ENCODE results near the gene GSTA1.
"Not testable (repeated sequence)": the region's sequence is repeated elsewhere in the genome, so short reads cannot be mapped to it uniquely, and the experiment has no call there.

Gene GSTA1

DNA sequence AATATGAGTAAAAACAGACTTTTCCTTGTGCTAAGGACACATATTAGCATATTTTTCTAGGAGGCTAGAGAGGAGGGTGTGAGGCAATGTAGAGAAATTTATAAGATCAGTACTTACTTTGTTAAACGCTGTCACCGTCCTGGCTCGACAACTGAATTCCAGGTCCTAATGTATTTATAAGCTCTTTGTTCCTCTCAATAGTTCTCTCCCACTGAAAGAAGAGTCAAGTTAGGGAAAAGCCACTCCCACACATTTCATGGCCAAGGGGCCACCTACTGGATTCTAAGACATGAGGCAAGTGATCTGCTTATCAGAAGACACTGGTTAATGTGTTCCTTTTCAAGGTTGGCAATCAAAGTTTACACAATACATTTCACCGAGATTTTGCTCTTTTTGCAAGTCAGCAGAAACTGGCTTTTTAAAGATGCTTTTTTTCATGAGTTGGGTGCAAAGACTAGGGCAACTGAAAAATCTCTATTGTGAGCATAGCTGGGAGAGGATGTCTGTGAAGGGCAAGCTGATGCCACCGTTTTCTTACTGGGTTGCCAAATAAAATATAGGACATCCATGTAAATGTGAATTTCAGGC, at the start of gene GSTA1:
Gene GSTA1 (minus strand): TSS at position 149 of the 588 bp plus-strand sequence. CDS start 4,549 bp downstream, outside the sequence.
- DNase-seq (ENCODE audit: extremely low read depth, low read depth); H3K4me3 ChIP-seq (replicated peaks; ENCODE audit: low read depth, low read length): not testable (repeated sequence)

DNA sequence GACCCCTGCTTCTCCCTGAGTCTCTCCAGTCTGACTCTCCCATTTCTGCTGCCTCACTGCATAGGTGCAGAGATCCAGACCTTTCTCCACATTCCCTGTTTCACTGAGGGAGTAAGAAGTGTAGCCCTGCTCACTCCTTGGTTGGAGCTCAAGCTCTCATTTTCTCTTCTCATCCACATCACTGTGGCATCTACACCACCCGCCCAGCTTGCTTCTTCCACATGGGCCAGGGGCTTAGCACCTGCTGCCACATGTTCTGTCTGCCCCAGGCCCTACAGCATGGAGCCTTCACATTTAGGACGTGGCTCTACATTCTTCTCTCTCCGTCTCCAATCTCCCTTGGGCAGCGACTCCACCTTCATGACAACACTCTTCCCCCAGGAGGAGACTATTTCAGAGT, 45.5 kb upstream of the GSTA1 start:
- no peak overlapping the region for H3K4me3 ChIP-seq (replicated peaks; ENCODE audit: low read depth, low read length)
- TF ChIP-seq, protein P1, sequence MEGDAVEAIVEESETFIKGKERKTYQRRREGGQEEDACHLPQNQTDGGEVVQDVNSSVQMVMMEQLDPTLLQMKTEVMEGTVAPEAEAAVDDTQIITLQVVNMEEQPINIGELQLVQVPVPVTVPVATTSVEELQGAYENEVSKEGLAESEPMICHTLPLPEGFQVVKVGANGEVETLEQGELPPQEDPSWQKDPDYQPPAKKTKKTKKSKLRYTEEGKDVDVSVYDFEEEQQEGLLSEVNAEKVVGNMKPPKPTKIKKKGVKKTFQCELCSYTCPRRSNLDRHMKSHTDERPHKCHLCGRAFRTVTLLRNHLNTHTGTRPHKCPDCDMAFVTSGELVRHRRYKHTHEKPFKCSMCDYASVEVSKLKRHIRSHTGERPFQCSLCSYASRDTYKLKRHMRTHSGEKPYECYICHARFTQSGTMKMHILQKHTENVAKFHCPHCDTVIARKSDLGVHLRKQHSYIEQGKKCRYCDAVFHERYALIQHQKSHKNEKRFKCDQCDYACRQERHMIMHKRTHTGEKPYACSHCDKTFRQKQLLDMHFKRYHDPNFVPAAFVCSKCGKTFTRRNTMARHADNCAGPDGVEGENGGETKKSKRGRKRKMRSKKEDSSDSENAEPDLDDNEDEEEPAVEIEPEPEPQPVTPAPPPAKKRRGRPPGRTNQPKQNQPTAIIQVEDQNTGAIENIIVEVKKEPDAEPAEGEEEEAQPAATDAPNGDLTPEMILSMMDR (IDR thresholded peaks at IDR 0.05; ENCODE audit: low read depth, low read length, missing control alignments), result no peak
- no peak for DNase-seq (ENCODE audit: extremely low read depth, low read depth)

DNA sequence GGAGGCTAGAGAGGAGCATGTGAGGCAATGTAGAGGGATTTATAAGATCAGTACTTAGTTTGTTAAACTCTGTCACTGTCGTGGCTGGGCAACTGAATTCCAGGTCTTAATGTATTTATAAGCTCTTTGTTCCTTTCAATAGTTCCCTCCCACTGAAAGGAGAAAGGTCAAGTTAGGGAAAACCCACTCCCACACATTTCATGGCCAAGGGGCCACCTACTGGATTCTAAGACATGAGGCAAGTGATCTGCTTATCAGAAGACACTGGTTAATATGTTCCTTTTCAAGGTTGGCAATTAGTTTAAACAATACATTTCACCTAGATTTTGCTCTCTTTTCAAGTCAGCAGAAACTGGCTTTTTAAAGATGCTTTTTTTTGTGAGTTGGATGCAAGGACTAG, 42.4 kb upstream of the GSTA1 start:
- H3K4me3 ChIP-seq (replicated peaks; ENCODE audit: low read depth, low read length), result no peak overlapping the region
- TF ChIP-seq, protein P1 (IDR thresholded peaks at IDR 0.05; ENCODE audit: low read depth, low read length, missing control alignments), result no peak
- DNase-seq (ENCODE audit: extremely low read depth, low read depth), result no peak

DNA sequence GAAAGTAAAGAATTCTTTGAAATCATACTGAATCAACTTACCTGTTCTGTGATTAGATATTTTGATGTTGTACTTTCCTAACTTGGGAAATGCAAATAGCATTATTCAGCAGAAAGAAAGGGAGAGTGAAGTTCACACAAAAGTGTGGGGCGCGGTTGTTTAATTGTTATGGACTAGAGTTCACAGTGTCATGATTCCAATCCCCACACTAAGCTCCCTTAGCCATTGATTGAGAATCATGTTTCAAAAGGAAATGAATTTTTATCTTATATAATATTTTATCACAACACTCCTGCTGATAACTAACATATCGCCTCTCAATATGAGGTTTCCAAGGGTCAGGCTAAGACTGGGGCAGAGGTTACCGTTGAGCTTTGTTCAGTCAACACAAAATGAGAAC, 40.0 kb upstream of the GSTA1 start:
- TF ChIP-seq, protein P1 (IDR thresholded peaks at IDR 0.05; ENCODE audit: low read depth, low read length, missing control alignments), result no peak
- no peak for DNase-seq (ENCODE audit: extremely low read depth, low read depth)
- no peak overlapping the region for H3K4me3 ChIP-seq (replicated peaks; ENCODE audit: low read depth, low read length)

DNA sequence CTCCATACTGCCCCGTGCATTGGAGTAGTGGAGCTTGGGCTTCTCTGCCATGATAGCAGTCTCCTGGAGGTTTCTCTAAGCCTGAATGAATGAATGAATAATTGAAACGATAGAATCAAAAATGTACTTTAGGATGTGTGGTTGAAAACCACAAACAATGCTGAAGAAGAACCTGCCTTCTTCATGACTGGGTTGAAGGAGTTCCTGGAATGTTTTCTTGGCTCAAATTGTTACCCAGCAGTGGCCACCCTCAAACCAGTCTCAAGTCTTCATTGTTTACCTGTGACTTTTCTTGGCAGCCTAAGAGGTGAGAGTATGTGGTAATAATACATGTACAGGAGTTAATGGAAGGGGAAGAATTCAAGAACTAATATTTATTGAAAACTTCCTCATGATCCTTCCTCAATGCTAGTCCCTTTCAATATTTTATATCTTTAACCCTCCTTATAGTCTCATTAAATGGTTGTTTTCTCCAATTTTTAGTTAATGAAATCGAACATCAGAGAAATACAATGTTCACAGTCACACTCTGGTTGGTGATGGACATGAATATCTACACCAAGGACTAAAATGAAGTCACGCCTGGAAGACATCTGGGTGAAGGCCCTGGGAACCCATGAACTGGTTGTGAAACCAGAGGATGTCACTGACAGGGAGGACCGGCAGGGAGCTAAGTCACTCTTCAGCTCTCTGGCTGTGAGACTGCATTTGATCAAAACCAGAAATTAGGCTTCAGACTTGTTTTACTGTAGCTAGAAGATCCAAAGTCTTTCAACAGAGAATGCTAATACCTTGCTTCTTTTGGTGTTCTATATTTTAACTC, 37.4 kb upstream of the GSTA1 start, which contains the start of gene GSTA5:
Gene GSTA5 (minus strand): TSS at position 51 of the 823 bp plus-strand sequence.
- no peak for DNase-seq (ENCODE audit: extremely low read depth, low read depth)
- TF ChIP-seq, protein P1 (IDR thresholded peaks at IDR 0.05; ENCODE audit: low read depth, low read length, missing control alignments), result no peak
- no peak within 1 kb of the TSS for H3K4me3 ChIP-seq (replicated peaks; ENCODE audit: low read depth, low read length)

DNA sequence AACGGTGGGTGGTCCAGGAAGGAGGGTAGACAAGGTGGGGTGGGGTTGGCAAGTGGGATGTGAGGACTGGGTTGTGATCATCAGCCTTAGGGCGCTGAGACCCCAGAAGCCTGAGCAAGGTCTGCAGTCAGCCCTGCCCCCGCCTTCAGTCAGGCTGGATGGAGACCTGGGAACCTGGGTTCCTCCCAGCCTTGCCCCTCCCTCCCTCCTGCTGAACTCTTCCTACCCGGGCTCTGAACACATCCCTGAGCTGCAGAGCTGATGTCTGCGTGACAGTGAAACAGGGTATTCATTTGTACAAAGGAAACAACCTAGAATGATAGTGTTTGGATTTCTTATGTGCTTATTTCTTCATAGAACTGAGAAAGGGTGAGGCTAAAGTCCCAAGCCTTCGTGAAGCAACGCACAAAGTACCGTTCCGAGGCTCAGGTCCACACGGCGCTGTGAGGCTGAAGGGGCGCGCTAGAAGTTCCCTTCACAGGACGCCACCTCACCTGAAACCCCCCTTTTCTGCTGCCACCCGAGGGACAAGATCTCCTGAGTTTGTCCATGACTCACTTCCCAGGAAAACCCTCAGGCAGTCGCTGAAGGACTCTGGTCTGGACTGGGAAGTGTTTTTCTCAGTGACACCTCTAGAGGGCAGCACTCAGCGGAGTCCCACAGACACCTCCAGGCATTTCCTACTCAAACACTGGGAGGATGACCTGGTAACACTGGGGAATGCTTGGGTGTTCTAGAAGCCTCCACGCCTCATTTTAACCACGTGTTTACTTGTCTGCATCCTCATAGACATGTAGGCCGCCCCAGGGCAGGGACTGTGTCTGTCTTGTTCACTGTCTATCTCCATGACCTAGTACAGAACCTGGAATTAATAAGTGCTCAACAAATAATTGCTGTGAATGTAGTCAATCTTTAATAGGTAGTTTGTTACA, 35.8 kb upstream of the GSTA1 start:
- peak; percentile 59 for DNase-seq (ENCODE audit: extremely low read depth, low read depth)
- TF ChIP-seq, protein P1 (IDR thresholded peaks at IDR 0.05; ENCODE audit: low read depth, low read length, missing control alignments), result peak; percentile 85
- H3K4me3 ChIP-seq (replicated peaks; ENCODE audit: low read depth, low read length), result no peak overlapping the region

All from HFF-Myc (cell line).